Stimulated activated CD8-positive, alpha-beta memory T cell treated with anti-CD3 and anti-CD28 coated beads, Interleukin-4, amount 100 ng/mL, for 4 hours (primary cell): ENCODE measurements around the gene CRY2.
"Not testable (repeated sequence)": the region's sequence is repeated elsewhere in the genome, so short reads cannot be mapped to it uniquely, and the experiment has no call there.

Experiments
- DNase-seq, 2 donors: peaks; one replicate each; pipeline ENCODE4 v3.0.0-alpha.2; 2020; ENCODE audit warnings: low read depth in 2 of 2, low spot score in 1 of 2

The CRY2 gene

DNA sequence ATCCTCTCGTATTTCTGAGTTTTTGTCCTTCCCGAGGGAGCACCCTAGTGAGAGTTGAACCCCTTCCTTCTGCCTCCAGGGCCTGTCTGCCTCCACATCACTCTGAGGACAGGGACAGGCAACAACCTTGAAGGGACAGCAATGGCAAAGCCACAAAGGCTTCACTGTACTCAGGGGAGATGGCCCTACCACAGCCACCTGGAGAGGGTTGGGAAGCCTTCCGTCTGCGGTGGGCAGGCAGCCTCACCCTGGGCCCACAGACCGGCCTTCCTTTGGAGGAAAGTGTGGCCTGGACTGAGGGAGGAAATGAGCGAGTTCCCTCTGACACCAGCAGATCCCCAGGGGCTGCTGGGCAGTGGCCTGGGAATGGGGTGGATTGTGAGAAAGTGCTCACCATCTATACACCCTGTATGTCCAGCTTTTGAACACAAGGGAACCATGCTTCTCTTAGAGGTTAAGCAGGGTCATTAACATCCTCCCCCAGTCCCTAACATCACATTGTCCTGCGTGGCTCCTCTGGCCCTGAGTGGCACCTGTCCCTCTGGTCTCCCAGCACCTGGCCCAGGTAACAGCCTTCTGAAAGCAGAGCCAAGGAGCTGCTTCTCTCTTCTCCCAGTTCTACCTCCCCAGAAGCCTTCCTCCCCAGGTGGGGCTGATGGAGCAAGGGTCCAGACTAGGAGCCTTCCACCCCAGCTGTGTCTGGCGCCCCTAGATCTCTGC is 35.5 kb upstream of the CRY2 start:
- no peak for DNase-seq

DNA sequence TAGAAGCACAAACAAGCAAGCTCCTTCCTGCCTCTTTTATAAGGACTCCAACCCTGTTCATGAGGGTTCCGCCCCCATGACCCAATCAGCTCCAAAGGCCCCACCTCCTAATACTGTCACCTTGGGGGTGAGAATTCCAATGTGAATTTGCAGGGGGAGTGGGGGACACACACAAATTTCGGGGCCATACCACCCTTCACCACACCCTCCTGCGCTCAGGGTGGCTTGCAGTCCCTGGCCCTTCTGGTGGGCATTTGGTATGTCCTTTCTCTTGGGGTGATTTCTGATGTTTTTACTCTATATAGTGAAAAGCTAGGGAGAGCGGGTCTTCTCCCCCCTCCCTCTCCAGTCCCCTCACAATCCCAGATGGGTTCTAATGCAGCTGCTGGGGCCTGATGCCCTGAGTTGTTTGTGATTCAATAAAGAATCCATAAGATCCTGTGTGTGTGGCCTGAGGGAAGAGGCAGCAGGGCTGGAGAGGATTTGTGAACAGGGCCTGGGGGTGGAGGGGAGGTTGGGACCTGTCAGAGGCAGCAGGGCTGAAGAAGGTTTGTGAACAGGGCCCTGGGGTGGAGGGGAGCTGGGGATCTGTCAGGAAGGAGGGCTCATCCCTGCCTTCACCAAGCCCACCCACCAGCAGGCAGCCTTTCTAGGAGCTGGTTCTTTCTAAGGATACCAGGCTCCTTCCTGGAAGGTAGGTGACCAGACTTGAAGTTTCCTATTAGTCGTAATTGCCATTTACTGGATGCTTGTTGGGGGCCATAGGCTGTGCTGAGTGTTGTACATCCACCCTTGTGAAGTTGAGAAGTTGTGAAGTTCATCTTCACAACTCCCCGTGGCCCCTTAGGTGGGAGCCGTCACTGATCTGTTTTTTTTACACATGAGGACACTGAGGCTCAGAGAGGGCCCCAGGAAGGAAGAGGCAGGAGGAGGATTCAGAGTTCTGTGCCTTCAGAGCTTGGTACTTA is 34.4 kb upstream of the CRY2 start:
- no peak for DNase-seq

- no peak for DNase-seq
These were observed 31.5 kb upstream of the CRY2 start for GRCh38 chr11:45815747-45816146.

GRCh38 chr11:45816614-45817013 is 30.7 kb upstream of the CRY2 start:
- no peak for DNase-seq

- DNase-seq = no peak
These were observed 30.1 kb upstream of the CRY2 start for GRCh38 chr11:45817191-45817590.

DNA sequence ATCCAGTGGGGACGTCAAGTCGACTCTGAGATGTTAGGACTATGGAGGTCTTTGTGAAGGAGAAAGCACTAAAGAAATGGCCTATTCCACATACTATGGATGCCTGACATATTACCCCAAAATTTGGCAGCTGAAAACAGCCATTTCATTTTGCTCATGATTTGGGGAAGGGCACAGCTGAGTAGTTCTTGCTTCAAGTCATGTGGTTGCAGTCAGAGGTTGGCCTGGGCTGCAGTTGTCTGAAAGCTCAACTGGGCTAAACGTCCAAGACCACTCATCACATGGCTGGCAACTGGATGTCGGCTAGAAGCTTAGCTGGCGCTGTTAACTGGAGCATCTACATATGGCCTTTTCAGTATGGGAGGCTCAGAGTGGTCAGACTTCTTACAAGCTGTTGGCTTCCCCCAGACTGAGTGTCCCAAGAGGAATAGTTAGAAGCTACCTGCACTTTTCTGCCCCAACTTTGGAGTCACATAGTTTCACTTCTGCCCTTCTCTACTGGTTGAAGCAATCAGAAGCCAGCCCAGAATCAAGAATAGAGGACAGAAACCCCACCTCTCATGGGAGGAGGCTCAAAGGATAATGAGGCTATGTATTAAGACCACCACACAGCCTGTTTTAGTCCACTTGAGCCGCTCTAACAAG is 28.2 kb upstream of the CRY2 start:
- DNase-seq = no peak

DNA sequence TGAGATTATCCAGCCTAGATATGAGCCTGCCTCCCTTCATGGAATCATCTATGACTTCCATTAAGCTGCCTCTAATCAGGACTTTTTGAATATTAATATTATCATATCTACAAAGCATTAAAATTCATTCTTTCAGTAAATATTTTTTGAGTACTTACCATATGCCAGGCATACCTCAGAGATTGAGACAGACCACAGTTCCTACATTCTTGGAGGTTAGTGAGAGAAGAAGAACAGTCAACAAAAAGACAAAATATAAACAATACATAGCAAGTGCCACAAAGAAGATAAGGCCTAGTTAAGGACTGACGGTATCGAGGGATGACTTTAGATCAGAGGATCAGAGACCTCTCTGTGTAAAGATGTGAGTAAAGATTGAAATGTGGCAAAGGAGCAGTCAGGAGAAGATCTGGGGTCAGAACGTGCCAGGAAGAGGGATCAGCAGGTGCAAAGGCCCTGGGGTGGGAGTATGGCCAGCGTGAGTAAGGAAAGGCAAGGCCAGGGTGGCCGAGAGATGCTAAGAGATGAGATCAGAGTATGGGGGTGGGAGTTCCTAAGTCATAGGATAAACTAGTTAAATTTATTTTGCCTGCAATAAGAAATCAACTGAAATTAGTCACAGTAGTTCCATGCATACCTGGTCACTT is 26.9 kb upstream of the CRY2 start:
- no peak for DNase-seq

- DNase-seq = not testable (repeated sequence)
These were observed 20.8 kb upstream of the CRY2 start for GRCh38 chr11:45826492-45826891.

- no peak for DNase-seq
These were observed 20.2 kb upstream of the CRY2 start for GRCh38 chr11:45827123-45827522.

- no peak for DNase-seq
These were observed 18.3 kb upstream of the CRY2 start for GRCh38 chr11:45828996-45829395.

GRCh38 chr11:45830596-45830995 is 16.7 kb upstream of the CRY2 start:
- DNase-seq = no peak

GRCh38 chr11:45832811-45833441 is 14.3 kb upstream of the CRY2 start:
- DNase-seq = no peak

GRCh38 chr11:45833761-45834160 is 13.5 kb upstream of the CRY2 start:
- no peak for DNase-seq

- no peak for DNase-seq
These were observed 12.9 kb upstream of the CRY2 start for GRCh38 chr11:45834298-45834756.

GRCh38 chr11:45839204-45839603 is 8.1 kb upstream of the CRY2 start:
- no peak for DNase-seq

DNA sequence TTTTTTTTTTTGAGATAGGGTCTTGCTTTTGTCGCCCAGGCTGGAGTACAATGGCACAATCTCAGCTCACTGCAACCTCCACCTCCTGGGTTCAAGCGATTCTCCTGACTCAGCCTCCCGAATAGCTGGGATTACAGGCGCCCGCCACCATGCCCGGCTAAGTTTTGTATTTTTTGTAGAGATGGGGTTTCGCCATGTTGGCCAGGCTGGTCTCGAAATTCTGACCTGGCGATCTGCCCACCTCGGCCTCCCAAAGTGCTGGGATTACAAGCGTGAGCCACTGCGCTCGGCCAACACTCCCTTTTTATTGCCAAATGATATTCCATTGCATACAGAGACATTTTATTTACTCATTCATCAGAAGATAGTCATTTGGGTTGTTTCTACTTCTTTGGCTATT is 7.0 kb upstream of the CRY2 start:
- DNase-seq = not testable (repeated sequence)

DNA sequence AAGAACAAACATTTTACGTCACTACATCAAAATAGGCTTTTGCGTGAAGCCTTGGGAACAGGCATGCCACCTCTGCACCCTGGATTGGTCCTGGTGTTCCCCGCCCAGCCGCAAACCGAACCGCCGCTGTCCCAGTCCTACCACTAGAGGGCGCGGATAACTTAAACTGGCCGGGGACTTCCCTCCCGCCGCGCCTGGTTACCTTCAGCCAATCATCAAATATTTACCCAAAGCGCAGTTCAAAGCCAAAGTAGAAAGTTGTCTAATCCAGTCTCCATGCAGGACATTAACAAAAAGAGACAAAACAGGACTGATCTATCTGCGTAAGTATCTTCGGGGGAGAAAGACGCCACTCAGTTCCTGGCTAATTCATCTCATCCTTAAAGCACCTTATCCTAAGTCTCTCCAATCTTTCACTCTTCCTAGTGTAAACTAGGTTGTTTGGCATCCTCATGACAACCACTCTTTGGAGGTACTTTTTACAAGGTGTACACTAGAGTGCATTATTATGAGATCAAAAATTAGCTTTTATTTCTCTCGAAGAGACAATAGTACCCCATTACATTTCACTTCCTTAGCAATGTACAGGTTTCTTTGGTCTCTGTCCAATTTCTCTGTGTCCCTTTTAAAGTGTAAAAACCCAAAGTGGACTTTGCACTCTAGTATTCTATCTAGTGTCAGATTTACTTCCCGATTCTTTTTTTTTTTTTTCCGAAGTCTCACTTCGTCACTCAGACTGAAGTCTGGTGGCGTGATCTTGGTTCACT is 3.9 kb upstream of the CRY2 start:
- peak; percentile 68 to 69 for DNase-seq

- DNase-seq = no peak
These were observed 2.3 kb upstream of the CRY2 start for GRCh38 chr11:45844822-45845578.

DNA sequence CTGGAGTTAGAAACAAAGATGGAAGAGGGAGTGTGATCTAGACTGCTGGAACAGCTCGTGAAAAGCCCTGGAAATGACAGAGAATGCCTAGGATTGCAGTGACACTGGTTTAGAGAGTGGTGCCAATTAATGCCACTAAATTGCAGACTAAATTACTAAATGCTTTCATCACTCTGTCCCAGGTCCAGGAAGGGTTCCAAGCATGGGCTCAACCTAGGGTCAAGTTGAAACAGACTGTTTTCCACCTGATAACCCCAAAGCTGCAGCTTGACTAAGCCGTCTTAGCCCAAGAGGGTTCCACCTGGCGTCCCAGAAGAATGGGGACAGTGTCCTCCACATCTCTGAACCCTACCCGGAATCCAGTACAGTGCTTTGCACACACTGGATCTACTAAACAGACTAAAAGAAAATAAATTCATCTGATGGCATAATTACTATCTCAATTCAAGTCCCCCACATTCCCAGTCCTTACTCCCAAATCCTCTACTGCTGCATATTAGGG is 1.1 kb upstream of the CRY2 start:
- no peak for DNase-seq
